Stimulated activated CD8-positive, alpha-beta memory T cell treated with anti-CD3 and anti-CD28 coated beads, Interleukin-7, amount 100 ng/mL, for 4 hours (primary cell): ENCODE measurements around the gene MAPK8.

Experiments used
- DNase-seq, 2 donors: peaks; one replicate each; pipeline ENCODE4 v3.0.0-alpha.2; 2020; ENCODE audit warnings: low read depth in 2 of 2

MAPK8 gene

DNA sequence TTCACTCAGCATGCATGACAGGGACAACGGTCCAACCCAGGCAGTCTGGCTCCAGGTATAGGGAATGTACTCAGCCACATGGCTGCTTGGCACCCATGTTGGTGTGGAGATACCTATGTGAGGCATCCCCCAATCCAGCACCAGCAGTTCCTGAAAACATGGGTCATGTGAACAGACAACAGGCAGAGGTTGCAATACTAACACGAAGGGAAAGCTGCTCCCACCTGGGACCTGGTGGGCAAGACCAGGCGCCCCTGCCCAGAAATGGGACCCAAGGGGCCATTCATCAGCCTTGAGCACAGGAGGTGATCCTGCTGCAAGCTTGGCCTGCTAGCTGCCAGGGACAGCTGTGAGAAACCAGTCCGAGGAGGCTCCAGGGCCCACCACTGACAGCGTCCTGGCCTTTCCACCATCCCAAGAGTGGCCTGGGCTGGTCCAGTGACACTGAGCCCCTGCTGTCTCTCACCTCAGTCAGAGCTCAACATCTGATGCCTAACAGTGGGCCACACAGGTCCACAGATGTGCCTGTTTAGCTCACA lies 156.1 kb downstream of the MAPK8 start:
- DNase-seq = no peak

DNA sequence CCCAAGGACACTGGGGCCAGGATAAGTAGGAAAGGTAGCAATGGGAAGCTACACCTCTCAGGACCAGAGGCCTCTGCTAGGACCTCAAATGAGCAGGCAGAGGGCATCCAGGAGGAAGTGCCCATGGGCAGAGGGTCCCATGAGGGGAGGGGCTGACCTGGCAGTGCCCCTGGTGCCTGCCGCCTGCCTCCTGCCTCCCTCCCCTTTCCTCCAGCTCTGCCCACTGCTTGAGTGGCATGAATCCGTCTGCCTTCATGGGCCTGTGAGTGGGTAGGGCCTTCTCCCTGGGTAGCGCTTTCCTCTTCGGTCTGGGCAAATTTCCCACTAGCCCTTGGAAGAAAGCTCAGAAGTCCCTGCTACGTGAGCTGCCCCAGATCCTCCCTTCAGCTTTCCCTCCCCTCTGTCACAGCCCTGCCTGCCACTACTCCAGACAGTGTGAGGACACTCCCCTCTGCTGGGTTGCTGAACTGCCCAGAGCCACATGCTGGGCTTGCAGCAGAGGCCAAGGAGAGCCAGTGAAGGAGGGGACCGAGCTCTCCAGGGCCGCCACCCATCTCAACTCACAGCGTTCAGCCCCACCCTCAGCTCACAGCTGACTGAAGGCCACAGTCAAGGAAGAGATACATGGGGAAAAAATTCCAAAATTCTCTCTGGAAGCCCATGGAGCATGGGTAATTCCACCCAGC lies 157.0 kb downstream of the MAPK8 start:
- DNase-seq = no peak

DNA sequence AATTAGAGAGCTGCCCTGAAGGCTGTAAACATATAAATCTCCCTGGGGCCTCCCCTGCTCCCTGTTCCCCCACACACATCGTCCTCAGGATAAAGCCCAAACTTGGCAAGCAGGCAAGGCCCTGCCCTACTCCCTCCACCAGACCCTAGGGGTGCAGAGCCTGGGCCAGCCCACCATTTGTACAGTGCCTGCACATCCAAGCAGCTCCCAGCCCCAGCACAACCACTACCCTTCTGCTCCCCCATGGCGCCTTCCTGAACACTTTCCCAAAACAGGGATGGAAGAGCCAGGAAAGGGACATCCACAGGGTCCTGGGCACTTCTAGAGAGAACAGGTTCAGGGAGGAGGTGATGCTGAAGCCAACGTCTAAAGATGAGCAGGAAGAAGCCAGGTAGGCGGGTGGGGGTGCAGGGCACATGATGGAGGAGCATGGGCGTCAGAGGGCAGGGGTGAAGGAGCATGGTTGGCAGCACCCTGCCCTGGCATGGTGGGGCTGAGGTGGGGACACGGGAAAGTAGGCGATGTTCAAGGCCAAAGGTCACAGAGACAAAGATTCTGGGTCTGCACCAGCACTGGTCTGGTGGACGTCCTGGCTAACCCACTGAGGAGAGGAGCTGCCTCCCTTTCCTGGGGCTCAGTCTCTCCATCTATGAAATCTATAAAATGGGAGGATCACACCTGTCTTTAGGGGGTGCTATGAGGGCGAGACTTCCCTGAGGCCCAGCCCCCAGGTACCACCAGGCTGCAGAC lies 157.8 kb downstream of the MAPK8 start:
- DNase-seq = no peak

DNA sequence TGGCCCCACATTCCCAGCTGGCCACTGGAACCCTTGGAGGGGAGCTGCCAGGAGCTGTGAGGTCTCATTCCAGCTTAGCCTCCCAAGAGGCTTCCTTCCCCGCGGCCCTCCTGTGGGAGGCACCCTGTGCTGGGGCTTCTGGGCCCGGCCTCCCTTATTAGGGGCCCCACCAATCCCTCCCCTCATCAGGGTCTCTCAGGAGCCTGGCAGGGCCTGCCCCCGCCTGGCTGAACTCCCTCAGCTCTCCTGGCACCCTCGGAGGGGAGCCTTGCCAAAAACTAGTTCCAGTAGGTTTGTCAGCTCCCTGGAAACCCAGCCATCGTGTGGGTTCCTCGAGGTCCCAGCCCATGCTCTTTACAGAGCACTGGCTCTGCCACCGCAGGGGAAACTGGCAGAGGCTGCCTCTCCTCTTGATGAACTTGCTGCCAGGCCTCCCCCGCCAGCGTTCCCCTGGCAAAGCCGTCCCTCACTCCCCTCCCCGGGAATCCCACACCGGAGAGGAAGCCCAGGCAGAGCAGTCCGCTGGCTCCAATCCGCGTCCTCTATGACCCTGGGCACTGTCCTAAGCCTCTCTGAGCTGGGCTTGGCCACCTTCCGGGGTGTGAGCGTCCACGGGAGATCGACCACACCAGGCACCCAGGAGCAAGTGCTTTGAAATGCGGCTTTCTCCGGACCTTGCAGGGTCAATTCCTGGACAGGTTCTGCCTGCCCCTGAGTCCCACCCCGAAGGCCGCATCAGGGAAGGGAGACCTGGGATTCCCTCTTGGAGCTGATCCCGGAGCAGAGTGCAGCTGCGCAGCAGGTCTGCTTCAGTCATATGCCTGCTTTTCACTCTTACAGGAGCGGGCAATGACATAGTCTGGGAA lies 158.6 kb downstream of the MAPK8 start:
- DNase-seq = no peak

DNA sequence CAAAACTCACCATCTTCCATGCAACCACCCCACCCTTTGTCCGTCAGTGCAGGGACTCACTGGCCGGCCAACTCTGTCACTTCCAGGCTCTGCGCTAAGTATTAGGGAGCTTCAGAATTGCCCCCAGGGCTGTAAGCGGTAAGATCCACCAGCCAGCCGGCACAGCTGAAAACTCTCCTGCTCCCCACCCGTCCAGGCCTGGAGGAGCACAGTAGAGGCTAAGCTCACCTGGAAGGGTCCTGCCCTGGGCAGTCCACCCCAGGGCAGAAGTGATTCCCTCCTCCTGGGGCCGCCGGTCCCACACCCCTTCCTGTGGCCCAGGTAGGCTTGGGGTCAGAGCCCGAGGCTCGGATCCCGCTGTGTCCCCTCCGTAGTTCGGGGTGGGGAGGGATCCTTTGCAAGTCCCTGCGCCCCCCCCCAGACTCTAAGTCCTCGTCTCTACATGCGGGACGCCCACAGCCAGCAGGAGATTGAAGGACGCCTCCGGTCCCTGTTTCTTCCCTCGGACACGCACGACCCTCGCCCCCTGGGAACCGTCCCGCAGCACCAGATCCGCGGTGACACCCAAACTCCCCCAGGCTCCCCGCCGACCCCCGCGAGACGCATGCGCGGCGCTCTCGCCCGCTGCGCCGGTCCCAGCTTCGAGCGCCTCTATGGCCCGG lies 159.5 kb downstream of the MAPK8 start:
- no peak for DNase-seq

DNA sequence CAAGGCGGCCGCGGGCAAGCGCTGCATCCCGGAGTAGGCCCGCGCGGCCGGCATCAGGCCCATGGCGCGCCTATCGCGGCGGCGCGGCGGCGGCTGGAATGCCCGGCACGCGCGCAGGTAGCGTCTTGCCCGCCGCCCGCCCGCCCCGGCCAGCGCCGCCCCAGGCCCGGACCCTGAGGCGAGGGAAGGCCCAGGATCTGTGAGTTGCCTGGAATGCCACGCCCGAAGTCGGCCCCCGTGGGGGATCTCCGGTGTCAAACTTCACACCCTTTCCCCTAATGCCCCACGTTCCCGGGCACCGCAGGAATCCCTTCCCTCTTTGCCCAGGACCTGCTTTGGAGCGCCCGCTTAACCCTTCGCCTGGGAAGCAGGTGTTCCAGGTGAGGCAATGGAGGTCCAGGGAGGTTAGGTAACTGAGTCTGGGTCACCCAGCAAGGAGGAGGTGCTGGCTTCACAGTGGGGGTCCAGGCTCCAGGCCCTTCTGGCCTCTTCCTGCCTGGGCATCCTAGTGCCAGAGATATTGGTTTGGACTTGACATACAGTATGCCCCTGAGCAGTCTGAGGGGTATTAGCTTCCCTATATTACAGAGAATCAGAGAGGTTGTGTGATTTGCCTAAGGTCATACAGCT lies 160.2 kb downstream of the MAPK8 start:
- DNase-seq = no peak

DNA sequence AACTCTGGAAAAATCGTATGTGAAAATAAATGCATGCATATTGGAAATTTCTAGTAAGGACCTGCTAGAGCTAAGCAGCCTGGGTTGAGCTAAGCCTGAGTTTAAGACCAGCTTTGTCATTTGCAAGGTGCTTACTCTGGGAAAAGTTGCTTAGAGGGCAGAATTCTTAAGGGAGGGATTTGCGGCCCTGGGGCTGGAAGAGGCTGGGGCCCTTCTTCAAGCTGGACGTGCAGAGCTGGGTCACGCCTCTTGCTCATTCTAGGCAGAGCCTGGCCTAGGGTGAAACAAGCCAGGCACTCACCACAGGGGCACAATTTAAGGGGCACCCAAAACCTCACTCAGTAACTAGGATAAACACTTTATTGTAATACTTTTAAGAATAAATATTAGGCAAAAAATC lies 161.2 kb downstream of the MAPK8 start:
- DNase-seq = no peak

DNA sequence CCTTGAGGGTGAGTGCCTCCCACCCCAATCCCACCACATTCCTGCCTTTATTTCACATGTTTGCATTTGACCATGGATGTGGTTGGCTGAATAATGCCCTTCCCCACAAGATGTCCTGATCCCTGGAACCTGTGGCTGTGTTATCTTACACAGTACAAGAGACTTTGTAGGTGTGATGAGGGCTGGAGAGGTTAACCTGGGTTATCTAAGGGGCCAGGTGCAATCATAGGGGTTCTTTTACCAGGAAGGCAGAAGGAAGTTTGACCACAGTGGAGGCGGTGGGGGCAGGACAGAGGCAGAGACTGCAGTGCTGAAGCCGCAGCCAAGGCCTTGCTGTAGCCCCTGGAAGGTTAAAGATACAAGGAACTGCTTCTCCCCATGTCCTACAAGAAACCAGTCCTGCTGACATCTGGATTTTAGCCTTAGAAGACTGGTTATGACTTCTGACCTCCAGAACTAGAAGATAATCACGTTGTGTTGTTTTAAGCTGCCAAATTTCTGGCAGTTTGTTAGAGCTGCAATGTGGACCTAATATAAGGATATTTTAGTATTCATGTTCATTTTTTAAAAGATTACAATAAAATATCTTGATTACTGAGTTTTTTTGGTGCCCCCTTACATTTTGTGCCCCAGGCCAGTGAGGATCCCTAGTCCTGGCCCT lies 161.8 kb downstream of the MAPK8 start:
- no peak for DNase-seq

DNA sequence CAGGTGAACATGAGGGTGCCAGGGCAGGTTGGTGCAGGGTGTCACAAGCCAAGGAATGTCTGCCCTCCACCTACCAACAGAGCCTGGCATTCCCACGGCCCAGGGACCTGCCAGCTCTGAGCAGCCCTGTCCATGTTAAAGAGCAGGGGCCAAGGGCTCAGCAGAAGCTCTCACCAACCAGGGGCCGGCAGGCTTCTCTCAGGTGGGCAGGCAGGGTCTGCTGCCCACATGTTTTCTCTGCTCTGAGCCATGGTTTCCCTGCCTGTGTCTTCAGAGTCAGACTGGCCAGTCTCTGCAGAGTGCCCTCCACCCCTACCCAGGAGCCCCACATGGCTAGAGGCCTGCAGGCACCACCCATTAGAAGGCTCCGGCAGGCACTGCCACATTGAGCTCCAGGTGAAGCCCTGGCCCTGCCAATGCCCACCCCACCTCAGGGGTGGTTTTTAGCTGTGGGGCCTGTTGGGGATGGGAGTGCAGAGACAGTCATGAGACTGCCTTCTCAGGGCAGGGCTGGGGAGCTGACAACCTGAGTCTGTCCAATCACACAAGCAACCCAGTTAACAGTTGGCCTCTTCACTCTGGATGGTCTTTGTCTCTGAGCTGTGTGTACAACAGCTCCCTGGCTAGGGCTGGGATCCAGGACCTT lies 162.5 kb downstream of the MAPK8 start:
- no peak for DNase-seq

DNA sequence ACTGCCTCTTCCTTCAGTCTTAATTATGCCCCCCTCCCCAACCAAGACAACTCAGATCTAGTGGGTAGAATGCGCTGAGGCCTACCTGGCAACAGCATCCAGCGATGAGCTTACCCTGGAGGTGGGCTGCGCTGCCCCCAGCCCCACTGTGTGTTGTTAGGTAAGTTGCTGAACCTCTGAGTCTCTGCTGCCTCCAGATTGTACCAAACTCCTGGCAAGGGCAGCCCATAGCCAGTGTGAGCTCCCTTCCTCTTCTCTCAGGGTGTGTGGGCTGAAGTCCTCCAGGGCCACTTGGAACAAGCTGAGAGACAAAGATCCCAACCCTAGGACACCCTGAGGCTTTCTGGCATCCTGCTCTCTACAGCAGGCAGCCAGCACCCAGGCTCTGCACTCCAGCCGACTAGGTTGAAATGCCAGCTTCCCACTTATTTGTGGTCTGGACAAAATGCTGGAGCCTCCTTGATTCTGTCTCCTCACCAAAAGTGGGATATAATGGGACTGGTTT lies 163.1 kb downstream of the MAPK8 start:
- no peak for DNase-seq

DNA sequence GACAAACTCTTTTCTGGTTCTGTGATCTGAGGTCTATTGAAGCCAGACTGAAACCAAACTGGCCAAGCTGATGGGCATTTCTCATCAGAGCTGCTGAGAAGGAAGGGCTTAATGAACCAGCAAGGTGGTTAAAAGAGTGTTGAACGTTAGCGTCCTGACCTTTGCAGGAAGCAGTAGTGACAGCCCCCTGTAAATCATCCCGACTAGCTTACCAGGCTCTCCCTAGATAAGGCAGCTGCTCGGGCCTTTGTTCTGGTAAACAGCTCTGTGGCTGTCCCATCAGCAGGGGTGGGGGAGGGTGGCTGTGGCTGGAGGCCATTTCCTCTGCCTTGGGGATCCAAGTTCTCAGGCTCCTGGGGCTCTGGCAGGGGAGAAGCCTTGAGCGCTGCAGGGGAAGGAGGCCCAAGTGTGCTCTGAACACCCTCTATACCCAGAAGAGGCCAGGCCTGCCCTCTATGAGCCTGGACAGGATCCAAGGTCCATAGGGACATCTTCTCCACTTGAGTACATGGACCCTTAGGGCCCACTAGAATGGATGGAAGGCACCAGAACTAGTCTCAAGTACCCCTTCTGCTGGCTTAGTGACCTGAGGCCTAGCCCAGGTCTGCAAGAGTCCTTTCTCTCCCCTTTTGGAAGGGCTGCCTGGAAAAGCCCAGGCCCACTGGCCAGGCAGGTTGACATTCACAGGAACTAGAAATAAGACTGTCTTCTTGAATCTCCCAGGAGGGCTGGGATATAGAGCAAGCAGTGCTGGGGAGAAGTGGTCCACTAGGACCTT lies 163.8 kb downstream of the MAPK8 start:
- no peak for DNase-seq

DNA sequence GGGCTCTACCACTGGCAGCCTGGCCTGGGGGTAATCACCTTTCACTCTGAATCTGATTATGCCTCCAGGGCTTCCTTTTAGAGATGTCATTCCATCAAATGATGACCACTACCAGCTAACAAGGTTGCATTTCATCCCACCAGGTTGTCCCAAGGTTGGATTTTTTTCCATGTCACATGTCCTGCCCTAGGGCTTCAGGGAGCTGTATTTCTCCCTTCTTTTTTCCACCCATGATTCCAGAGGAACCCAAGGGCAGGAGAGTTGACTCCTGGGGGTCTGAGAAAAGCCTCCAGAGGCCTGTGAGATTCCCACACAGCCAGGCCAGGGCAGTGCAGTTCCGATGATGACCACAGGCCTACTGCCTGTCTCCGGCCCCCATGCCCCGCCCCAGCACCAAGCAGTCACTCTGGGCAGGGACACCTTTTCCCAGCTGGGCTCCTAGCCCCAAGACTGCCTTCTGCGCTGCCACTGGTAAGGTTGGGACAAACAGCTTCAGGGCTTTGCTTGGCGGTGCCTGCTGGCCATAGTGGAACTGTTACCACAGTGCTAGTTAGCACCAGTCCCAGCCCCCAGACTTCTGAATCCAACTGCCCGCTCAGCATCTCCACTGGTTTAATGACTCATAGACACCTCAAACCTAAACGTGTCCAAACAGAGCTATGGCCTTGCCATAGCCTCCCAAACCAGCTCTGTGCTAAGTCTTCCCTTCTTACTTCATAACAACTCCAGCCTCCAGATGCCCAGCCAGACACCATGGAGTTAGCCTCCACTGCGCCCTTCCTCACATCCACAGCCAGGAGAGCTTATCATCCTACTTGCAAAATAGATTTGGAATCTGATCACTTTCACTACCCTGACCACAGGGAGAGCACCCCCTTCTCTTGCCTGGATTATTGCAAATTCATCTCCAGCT lies 164.7 kb downstream of the MAPK8 start:
- DNase-seq = no peak

DNA sequence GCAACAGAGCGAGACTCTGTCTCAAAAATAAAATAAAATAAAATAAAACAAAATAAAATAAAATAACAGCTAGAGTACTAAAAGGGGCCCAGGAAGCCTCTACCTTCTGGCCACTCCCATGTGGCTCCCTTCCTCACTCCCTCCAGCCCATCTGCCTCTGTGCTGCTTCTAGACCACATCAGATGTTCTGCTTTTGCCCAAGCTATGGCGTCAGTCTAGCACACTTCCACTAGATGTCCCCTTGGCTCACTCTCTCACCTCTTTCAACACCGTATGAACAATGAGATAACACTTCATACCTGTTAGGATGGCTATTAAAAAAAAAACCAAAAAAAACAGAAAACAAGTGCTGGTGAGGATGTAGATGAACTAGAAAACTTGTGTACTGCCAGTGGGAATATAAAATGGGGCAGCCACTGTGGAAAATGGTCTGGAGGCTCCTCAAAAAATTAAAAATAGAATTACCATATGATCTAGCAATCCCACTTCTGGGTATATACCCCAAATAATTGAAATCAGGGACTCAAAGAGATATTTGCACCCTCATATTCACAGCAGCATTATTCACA lies 166.1 kb downstream of the MAPK8 start:
- DNase-seq = no peak

DNA sequence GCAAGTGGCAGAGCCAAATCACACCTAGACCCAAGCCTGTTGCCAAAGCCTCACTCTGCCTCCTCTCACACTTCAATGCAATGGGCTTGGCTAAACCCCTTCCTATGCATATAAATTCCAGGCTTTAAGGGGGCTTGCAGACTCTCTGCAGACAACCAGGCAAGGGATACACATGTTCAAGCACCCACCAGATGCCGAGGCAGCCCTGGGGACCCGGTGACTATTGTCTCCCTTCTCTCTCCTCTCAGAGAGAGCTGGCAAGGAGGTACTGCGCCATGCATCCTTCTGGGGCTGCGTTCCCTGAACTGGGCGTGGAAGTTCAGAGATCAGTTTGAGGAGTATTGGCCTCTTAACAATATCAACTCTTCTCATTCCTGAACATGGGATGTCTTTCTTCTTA lies 167.2 kb downstream of the MAPK8 start:
- no peak for DNase-seq

DNA sequence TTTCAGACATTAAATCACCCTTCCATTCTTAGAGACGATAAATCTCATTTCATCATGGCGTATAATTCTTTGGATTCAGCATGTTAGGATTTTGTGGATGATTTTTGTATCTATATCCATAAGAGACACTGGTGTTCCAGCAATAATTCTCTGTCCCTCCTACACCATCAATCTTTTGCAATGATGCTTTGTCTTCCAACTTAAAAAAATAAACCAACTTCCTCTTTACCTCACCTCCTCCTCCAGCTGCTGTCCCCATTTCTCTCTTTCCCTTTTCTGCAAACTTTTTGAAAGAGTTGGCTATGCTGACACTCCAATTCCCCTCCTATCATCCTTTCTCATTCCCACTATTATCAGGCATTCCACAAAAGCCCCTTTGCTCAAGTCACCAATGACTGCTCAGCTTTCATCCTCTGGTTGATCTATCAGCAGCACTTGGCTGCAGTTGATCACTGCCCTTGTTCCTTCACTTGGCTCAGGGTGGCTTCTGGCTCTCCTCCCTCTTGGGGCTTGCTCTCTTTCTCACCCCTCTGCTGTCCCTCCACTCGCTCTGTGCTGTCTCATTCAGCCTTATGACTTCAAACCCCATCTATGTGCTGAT lies 168.4 kb downstream of the MAPK8 start:
- no peak for DNase-seq

DNA sequence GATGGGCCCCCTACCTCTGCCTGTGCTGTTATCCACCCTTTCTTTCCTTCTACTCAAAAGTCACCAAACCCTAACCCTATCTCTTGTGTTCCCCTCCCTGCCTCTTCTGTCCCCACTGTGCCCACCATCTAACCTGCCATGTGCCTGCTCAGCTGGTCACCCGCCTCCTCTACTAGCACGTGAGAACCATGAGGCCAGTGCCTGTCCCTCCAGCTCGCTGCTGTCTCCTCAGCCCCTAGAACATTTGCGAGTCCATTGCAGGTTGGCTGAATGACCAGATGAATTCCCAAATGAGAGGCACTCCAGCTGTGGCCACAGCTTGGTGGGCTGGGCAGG lies 169.4 kb downstream of the MAPK8 start:
- no peak for DNase-seq

DNA sequence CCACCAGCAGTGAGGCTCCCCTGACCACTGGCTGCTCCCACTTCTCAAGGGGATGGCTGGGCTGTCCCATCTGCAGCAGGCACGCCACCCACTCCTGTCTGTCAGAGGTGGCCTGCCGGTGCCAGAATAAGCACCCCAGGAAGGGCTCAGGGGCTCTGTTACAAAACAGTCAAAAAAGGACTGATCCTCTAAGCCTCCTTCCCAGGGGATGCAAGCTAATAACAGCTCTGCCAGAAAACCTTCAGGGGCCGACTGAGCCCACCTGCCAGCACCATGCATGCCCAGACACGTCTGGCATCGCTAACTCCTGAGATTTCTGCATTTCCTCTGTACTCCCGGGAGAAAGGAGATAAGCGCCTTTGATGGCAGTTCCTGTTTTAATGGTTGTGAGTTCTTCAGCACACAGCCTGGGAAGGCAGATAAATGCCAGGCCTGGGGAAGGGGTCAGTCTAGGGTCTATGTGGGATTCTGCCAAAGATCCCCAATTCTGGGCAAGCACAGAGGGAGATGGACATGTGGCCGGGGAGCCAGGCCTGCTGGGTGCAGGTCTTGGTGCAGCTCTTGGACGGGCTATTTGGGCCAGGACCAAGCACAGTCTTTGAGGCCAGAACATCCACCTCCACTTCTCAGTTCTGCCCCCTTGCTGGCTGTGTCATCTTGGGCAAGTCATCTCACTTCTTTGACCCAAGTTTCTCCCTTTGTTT lies 170.0 kb downstream of the MAPK8 start:
- no peak for DNase-seq
